ENCODE results near the gene C11orf42. TPM values are rescaled to one million over a fixed set of nuclear protein-coding genes. Genes with fewer than 3 reads are reported as not detected.

The C11orf42 gene
- total and polyA plus RNA-seq, 3 donors from 2014 or later: 10.1 to 38.5 (median 28.9) TPM

GRCh38 chr11:6200975-6201374 lies 4.4 kb upstream of the C11orf42 start:
- Histone ChIP-seq H3K27me3 (no peaks in the 10 kb centered on the region), H3K4me1 (no peaks in the 10 kb centered on the region), H3K36me3 (ENCODE audit: low read depth, missing control alignments) (no peaks in the 10 kb centered on the region), H3K27ac (no peak overlapping the region), H3K4me3 (no peak overlapping the region), H3K9me3 (no peaks in the 10 kb centered on the region)
- peak; percentile 60 for DNase-seq
- intact Hi-C loops (cut with DNase I; ENCODE audit: low total_unique reads): no loop called here
- 78 to 85% methylated on average over 4 of the region's 4 CpGs for WGBS, 2 donors
- TF ChIP-seq POLR2A (IDR thresholded peaks at IDR 0.05): no peak
- TF ChIP-seq CTCF (IDR thresholded peaks at IDR 0.05): no peak

- 72 to 87% methylated on average over 2 of the region's 2 CpGs for WGBS, 2 donors
- Histone ChIP-seq H3K9me3 (no peaks in the 10 kb centered on the region), H3K27ac (no peak overlapping the region), H3K27me3 (no peaks in the 10 kb centered on the region), H3K4me3 (no peak overlapping the region), H3K36me3 (ENCODE audit: low read depth, missing control alignments) (no peaks in the 10 kb centered on the region), H3K4me1 (no peaks in the 10 kb centered on the region)
- no peak for DNase-seq
- TF ChIP-seq CTCF (IDR thresholded peaks at IDR 0.05) (no peak), POLR2A (IDR thresholded peaks at IDR 0.05) (no peak)
- intact Hi-C loops (cut with DNase I; ENCODE audit: low total_unique reads): no loop called here
Observed at GRCh38 chr11:6201481-6201880, 3.9 kb upstream of the C11orf42 start.

- H3K27ac ChIP-seq: no peak overlapping the region
- WGBS, 2 donors: 66 to 81% methylated on average over 1 of the region's 1 CpG
- intact Hi-C loops (cut with DNase I; ENCODE audit: low total_unique reads): no loop called here
- no peaks in the 10 kb centered on the region for H3K9me3 ChIP-seq
- TF ChIP-seq POLR2A (IDR thresholded peaks at IDR 0.05) (no peak), CTCF (IDR thresholded peaks at IDR 0.05) (no peak)
- DNase-seq: no peak
- no peak overlapping the region for H3K4me3 ChIP-seq
- no peaks in the 10 kb centered on the region for H3K36me3 ChIP-seq (ENCODE audit: low read depth, missing control alignments)
- no peaks in the 10 kb centered on the region for H3K27me3 ChIP-seq
- no peaks in the 10 kb centered on the region for H3K4me1 ChIP-seq
Observed at GRCh38 chr11:6202041-6202440, 3.3 kb upstream of the C11orf42 start.

GRCh38 chr11:6203327-6203726 lies 2.0 kb upstream of the C11orf42 start:
- no peak for DNase-seq
- TF ChIP-seq CTCF (IDR thresholded peaks at IDR 0.05): no peak
- no peak for TF ChIP-seq POLR2A (IDR thresholded peaks at IDR 0.05)
- H3K27ac ChIP-seq: no peak overlapping the region
- no peaks in the 10 kb centered on the region for H3K4me1 ChIP-seq
- intact Hi-C loops (cut with DNase I; ENCODE audit: low total_unique reads): no loop called here
- 73 to 76% methylated on average over 3 of the region's 3 CpGs for WGBS, 2 donors
- H3K36me3 ChIP-seq (ENCODE audit: low read depth, missing control alignments): no peaks in the 10 kb centered on the region
- no peaks in the 10 kb centered on the region for H3K27me3 ChIP-seq
- H3K9me3 ChIP-seq: no peaks in the 10 kb centered on the region
- no peak overlapping the region for H3K4me3 ChIP-seq

- H3K9me3 ChIP-seq: no peaks in the 10 kb centered on the region
- no peaks in the 10 kb centered on the region for H3K27me3 ChIP-seq
- H3K4me3 ChIP-seq: no peak overlapping the region
- no peaks in the 10 kb centered on the region for H3K36me3 ChIP-seq (ENCODE audit: low read depth, missing control alignments)
- intact Hi-C loops (cut with DNase I; ENCODE audit: low total_unique reads): no loop called here
- TF ChIP-seq POLR2A (IDR thresholded peaks at IDR 0.05) (no peak), CTCF (IDR thresholded peaks at IDR 0.05) (no peak)
- no peak for DNase-seq
- 91 to 100% methylated on average over 1 of the region's 1 CpG for WGBS, 2 donors
- no peaks in the 10 kb centered on the region for H3K4me1 ChIP-seq
- H3K27ac ChIP-seq: no peak overlapping the region
Observed at GRCh38 chr11:6204706-6205105, 651 bp upstream of the C11orf42 start.

All from testis (tissue), 3 donors.